ENCODE results near the gene COA7.

DNA sequence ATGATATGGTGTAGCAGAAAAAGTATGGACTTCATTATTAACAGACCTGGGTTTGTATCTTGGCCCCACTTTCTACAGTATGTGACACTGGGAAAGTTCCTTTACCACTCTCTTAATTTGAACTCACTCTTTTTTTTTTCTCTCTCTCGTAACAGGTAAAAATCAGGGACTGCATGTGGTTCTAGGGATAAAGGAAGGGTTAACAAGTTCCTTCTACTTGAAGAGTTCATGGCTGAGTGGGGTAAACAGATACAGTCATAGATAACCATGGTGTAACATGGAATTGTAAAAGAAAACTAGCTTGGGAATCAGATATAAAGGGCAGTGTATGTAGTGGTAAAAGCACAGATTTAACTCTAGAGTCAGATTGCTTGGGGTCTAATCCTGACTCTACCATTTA lies 49.3 kb upstream of the COA7 start:
- TF ChIP-seq SUZ12 (IDR thresholded peaks at IDR 0.05; ENCODE audit: extremely low read depth, insufficient read depth, insufficient read length): no peak
- no peak for TF ChIP-seq YY1 (IDR thresholded peaks at IDR 0.05; ENCODE audit: insufficient read depth, insufficient read length)
